Vagina (tissue), 2 donors: ENCODE results near the gene HHATL.

Experiments used
- CTCF ChIP-seq, 3 experiments: fragments of 450-650 bp in 2 of 3; fragments of 200-600 bp in 1 of 3; sonication (generic) in 1 of 3; IDR thresholded peaks; one replicate each; pipeline ENCODE4 v1.5.1; 2017 to 2019; ENCODE audit warnings: antibody characterized with exemption in 3 of 3, mild to moderate bottlenecking in 2 of 3, moderate library complexity in 2 of 3
- POLR2A ChIP-seq, 2 donors: fragments of 450-650 bp; IDR thresholded peaks; one replicate each; pipeline ENCODE4 v1.6.1; 2017; ENCODE audit warnings: antibody characterized with exemption in 2 of 2, mild to moderate bottlenecking in 2 of 2, moderate library complexity in 2 of 2
- POLR2AphosphoS5 ChIP-seq, 2 donors: sonication (generic); formaldehyde crosslinking; IDR thresholded peaks; one replicate each; pipeline ENCODE4 v1.9.0; 2017; ENCODE audit warnings: antibody characterized with exemption in 2 of 2, mild to moderate bottlenecking in 2 of 2, low read depth in 1 of 2; ENCODE audit not compliant: insufficient read depth in 1 of 2

GRCh38 chr3:42658771-42659390, 43.7 kb downstream of the HHATL start:
- TF ChIP-seq POLR2AphosphoS5 (IDR thresholded peaks at IDR 0.05; ENCODE audit: insufficient read depth in 1 of 2, low read depth in 1 of 2) (no peak), CTCF (IDR thresholded peaks at IDR 0.05) (no peak), POLR2A (IDR thresholded peaks at IDR 0.05) (no peak)
